ENCODE data around the gene HAPSTR1. TPM values are rescaled to one million over a fixed set of nuclear protein-coding genes. Genes with fewer than 3 reads are reported as not detected.

The HAPSTR1 gene
- polyA plus RNA-seq, 1 donor (not counting 4 experiments of a cell fraction or from before 2014, with no cell fraction given) = 46.5 TPM

- Histone ChIP-seq H2AFZ (ENCODE audit: control insufficient read depth, low read length) (no peak overlapping the region), H3K9me1 (ENCODE audit: control insufficient read depth, extremely low read depth, insufficient read depth, low read length) (no peaks in the 10 kb centered on the region), H4K20me1 (ENCODE audit: control insufficient read depth, extremely low read depth, insufficient read depth, low read length) (peaks cover 75% of the 10 kb centered on the region), H3K4me2 (ENCODE audit: control insufficient read depth, extremely low read depth, insufficient read depth, low read depth, low read length) (peak overlapping the region; percentile 64), H3K4me3 (ENCODE audit: control insufficient read depth in 2 of 3, extremely low read depth in 1 of 3, insufficient read depth in 2 of 3, low read depth in 1 of 3, low read length in 3 of 3) (no peak overlapping the region), H3K9ac (ENCODE audit: control insufficient read depth, extremely low read depth, insufficient read depth, low read length) (no peak overlapping the region), H3K9me3 (ENCODE audit: control insufficient read depth, low read depth, low read length) (no peaks in the 10 kb centered on the region), H3K27ac (ENCODE audit: control insufficient read depth, insufficient read depth, low read length) (peak overlapping the region; percentile 52), H3K36me3 (ENCODE audit: control insufficient read depth in 2 of 2, extremely low read depth in 1 of 2, insufficient read depth in 2 of 2, low read length in 2 of 2) (peaks cover 22 to 52% of the 10 kb centered on the region in 2 experiments), H3K4me1 (ENCODE audit: control insufficient read depth, extremely low read depth, insufficient read depth, low read length) (peaks cover 85% of the 10 kb centered on the region), H3K79me2 (ENCODE audit: control insufficient read depth, insufficient read depth, low read length) (peaks cover 100% of the 10 kb centered on the region), H3K27me3 (ENCODE audit: control insufficient read depth, extremely low read depth, insufficient read depth, low read length) (no peaks in the 10 kb centered on the region)
- dilution Hi-C loops (cut with MboI; ENCODE audit: extremely low pct_ligation_motif_present, low sequenced_read_pairs) = no loop called here
- TF ChIP-seq, protein P1, sequence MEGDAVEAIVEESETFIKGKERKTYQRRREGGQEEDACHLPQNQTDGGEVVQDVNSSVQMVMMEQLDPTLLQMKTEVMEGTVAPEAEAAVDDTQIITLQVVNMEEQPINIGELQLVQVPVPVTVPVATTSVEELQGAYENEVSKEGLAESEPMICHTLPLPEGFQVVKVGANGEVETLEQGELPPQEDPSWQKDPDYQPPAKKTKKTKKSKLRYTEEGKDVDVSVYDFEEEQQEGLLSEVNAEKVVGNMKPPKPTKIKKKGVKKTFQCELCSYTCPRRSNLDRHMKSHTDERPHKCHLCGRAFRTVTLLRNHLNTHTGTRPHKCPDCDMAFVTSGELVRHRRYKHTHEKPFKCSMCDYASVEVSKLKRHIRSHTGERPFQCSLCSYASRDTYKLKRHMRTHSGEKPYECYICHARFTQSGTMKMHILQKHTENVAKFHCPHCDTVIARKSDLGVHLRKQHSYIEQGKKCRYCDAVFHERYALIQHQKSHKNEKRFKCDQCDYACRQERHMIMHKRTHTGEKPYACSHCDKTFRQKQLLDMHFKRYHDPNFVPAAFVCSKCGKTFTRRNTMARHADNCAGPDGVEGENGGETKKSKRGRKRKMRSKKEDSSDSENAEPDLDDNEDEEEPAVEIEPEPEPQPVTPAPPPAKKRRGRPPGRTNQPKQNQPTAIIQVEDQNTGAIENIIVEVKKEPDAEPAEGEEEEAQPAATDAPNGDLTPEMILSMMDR (optimal IDR thresholded peaks at IDR 0.05 in 1 of 3, IDR thresholded peaks at IDR 0.05 in 1 of 3, conservative IDR thresholded peaks at IDR 0.05 in 1 of 3; ENCODE audit: extremely low read depth in 1 of 3, insufficient read depth in 2 of 3, low read length in 3 of 3) = no peak
- TF ChIP-seq EZH2 (IDR thresholded peaks at IDR 0.05; ENCODE audit: low read length) = no peak
- DNase-seq (ENCODE audit: low read depth, low spot score) (no peak), FAIRE-seq (no peak)
Measured at GRCh38 chr16:9099131-9099625, 7.7 kb downstream of the HAPSTR1 start.

DNA sequence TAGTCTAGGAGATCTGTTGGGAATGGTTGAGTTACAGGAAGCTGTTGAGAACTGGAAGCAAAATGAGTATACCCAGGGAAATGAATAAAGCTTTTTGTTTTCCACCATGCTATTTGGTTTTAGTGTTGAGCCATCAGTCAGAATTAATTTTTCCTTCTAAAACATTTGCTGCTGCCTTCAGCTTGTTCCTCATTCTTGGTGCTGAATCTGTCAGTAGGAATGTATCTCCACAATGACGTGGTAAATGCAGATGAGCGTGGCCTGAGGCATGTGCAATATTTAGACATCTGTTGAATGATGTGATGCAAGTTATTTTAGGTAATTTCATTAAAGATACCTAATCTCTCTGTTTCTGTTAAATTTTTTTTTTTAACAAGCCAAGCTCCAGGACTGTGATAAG, 10.9 kb downstream of the HAPSTR1 start:
- TF ChIP-seq EZH2 (IDR thresholded peaks at IDR 0.05; ENCODE audit: low read length) = no peak
- TF ChIP-seq, protein P1 (optimal IDR thresholded peaks at IDR 0.05 in 1 of 3, IDR thresholded peaks at IDR 0.05 in 1 of 3, conservative IDR thresholded peaks at IDR 0.05 in 1 of 3; ENCODE audit: extremely low read depth in 1 of 3, insufficient read depth in 2 of 3, low read length in 3 of 3) = no peak
- H3K4me2 ChIP-seq (ENCODE audit: control insufficient read depth, extremely low read depth, insufficient read depth, low read depth, low read length) = peak overlapping the region; percentile 42
- DNase-seq (ENCODE audit: low read depth, low spot score) (no peak), FAIRE-seq (peak; percentile 78)
- H3K9me3 ChIP-seq (ENCODE audit: control insufficient read depth, low read depth, low read length) = no peaks in the 10 kb centered on the region
- H3K27me3 ChIP-seq (ENCODE audit: control insufficient read depth, extremely low read depth, insufficient read depth, low read length) = no peaks in the 10 kb centered on the region
- H3K79me2 ChIP-seq (ENCODE audit: control insufficient read depth, insufficient read depth, low read length) = peaks cover 100% of the 10 kb centered on the region
- no peak overlapping the region for H2AFZ ChIP-seq (ENCODE audit: control insufficient read depth, low read length)
- dilution Hi-C loops (cut with MboI; ENCODE audit: extremely low pct_ligation_motif_present, low sequenced_read_pairs) = loop anchor here (25.0 kb wide), 1 partner anchor 165 kb away; no protein-coding TSS in a partner anchor
- H3K9me1 ChIP-seq (ENCODE audit: control insufficient read depth, extremely low read depth, insufficient read depth, low read length) = peaks cover 3% of the 10 kb centered on the region
- H4K20me1 ChIP-seq (ENCODE audit: control insufficient read depth, extremely low read depth, insufficient read depth, low read length) = peaks cover 76% of the 10 kb centered on the region
- no peak overlapping the region for H3K9ac ChIP-seq (ENCODE audit: control insufficient read depth, extremely low read depth, insufficient read depth, low read length)
- peak overlapping the region; percentile 16 for H3K27ac ChIP-seq (ENCODE audit: control insufficient read depth, insufficient read depth, low read length)
- H3K36me3 ChIP-seq (ENCODE audit: control insufficient read depth in 2 of 2, extremely low read depth in 1 of 2, insufficient read depth in 2 of 2, low read length in 2 of 2) = peaks cover 33 to 61% of the 10 kb centered on the region in 2 experiments
- peaks cover 67% of the 10 kb centered on the region for H3K4me1 ChIP-seq (ENCODE audit: control insufficient read depth, extremely low read depth, insufficient read depth, low read length)
- H3K4me3 ChIP-seq (ENCODE audit: control insufficient read depth in 2 of 3, extremely low read depth in 1 of 3, insufficient read depth in 2 of 3, low read depth in 1 of 3, low read length in 3 of 3) = no peak overlapping the region
